GM12865 (cell line): ENCODE results near the gene GLI3.

ENCODE experiments used
- DNase-seq: peaks from one replicate; pipeline ENCODE4 v3.0.0; 2010; ENCODE audit warnings: low read depth
- H3K4me3 ChIP-seq: 2 replicates; pipeline ENCODE4 v1.5.1; 2011; ENCODE audit warnings: mild to moderate bottlenecking, low read depth, low read length, control low read depth
- CTCF ChIP-seq: IDR thresholded peaks from 2 replicates; pipeline ENCODE4 v1.5.1; 2011; ENCODE audit warnings: low read length, control low read depth, low read depth, inconsistent platforms; ENCODE audit not compliant: insufficient read depth; ENCODE audit errors: missing control alignments

The GLI3 gene

GRCh38 chr7:42222891-42223290 is 14.1 kb downstream of the GLI3 start:
- no peak for DNase-seq
- no peak overlapping the region for H3K4me3 ChIP-seq
- no peak for TF ChIP-seq CTCF

- no peak overlapping the region for H3K4me3 ChIP-seq
- no peak for TF ChIP-seq CTCF
- no peak for DNase-seq
Measured at GRCh38 chr7:42222125-42222524, 14.9 kb downstream of the GLI3 start.

GRCh38 chr7:42221304-42221703 is 15.7 kb downstream of the GLI3 start:
- no peak for DNase-seq
- no peak for TF ChIP-seq CTCF

GRCh38 chr7:42219447-42219846 is 17.6 kb downstream of the GLI3 start:
- no peak for TF ChIP-seq CTCF
- H3K4me3 ChIP-seq: no peak overlapping the region
- DNase-seq: no peak

More at GRCh38 chr7:42221304-42221703, 15.7 kb downstream of the GLI3 start:
- no peak overlapping the region for H3K4me3 ChIP-seq

- no peak for DNase-seq
- H3K4me3 ChIP-seq: no peak overlapping the region
- no peak for TF ChIP-seq CTCF
Measured at GRCh38 chr7:42218248-42218647, 18.8 kb downstream of the GLI3 start.

GRCh38 chr7:42217548-42217947 is 19.5 kb downstream of the GLI3 start:
- no peak for TF ChIP-seq CTCF
- H3K4me3 ChIP-seq: no peak overlapping the region
- no peak for DNase-seq

GRCh38 chr7:42217053-42217452 is 20.0 kb downstream of the GLI3 start:
- TF ChIP-seq CTCF: no peak
- no peak for DNase-seq
- H3K4me3 ChIP-seq: no peak overlapping the region
